ENCODE results near the gene BBLN. TPM values are rescaled to one million over a fixed set of nuclear protein-coding genes. Genes with fewer than 3 reads are reported as not detected.

The BBLN gene
- total and polyA plus RNA-seq, 4 donors, result 13.4 to 42.1 (median 32.3) TPM

- H3K27me3 ChIP-seq (ENCODE audit: control insufficient read depth in 4 of 4, insufficient read depth in 4 of 4, low read length in 3 of 4), result no peaks in the 10 kb centered on the region
- H3K36me3 ChIP-seq (ENCODE audit: control insufficient read depth in 4 of 4, insufficient read depth in 3 of 4, low read depth in 1 of 4, low read length in 3 of 4), result no peaks in the 10 kb centered on the region
- H3K4me1 ChIP-seq (ENCODE audit: control insufficient read depth in 4 of 4, insufficient read depth in 4 of 4, low read length in 3 of 4), result no peaks in the 10 kb centered on the region
- no peak for DNase-seq (ENCODE audit: low spot score)
- H3K27ac ChIP-seq (ENCODE audit: low read depth in 1 of 2, low read length in 2 of 2), result no peak overlapping the region
- H3K4me3 ChIP-seq (ENCODE audit: low read depth in 1 of 3, low read length in 3 of 3), result no peak overlapping the region
- H3K9me3 ChIP-seq (ENCODE audit: control insufficient read depth in 4 of 4, low read length in 3 of 4), result no peaks in the 10 kb centered on the region
- WGBS, result 80% methylated on average over 4 of the region's 4 CpGs
- no peak overlapping the region for H3K9ac ChIP-seq (ENCODE audit: low read depth in 1 of 2, low read length in 2 of 2)
- TF ChIP-seq RAD21 (IDR thresholded peaks at IDR 0.05), result no peak
- TF ChIP-seq MAX (IDR thresholded peaks at IDR 0.05), result no peak
- no peak for TF ChIP-seq FOXA1 (IDR thresholded peaks at IDR 0.05)
- TF ChIP-seq YY1 (IDR thresholded peaks at IDR 0.05), result no peak
- no peak for TF ChIP-seq GABPA (IDR thresholded peaks at IDR 0.05 in 1 of 2, conservative IDR thresholded peaks at IDR 0.05 in 1 of 2)
- TF ChIP-seq EGR1 (IDR thresholded peaks at IDR 0.05; ENCODE audit: low read depth in 2 of 2), result no peak
- TF ChIP-seq JUND (IDR thresholded peaks at IDR 0.05), result no peak
- TF ChIP-seq RXRA (IDR thresholded peaks at IDR 0.05), result no peak
- no peak for TF ChIP-seq SP1 (IDR thresholded peaks at IDR 0.05)
- no peak for TF ChIP-seq CTCF (IDR thresholded peaks at IDR 0.05; ENCODE audit: low read depth, low read length, missing input control)
- no peak for TF ChIP-seq REST (IDR thresholded peaks at IDR 0.05)
- TF ChIP-seq ATF3 (IDR thresholded peaks at IDR 0.05), result no peak
- TF ChIP-seq HNF4A (conservative IDR thresholded peaks at IDR 0.05), result no peak
- TF ChIP-seq HNF4G (IDR thresholded peaks at IDR 0.05), result no peak
- TF ChIP-seq FOXA2 (IDR thresholded peaks at IDR 0.05), result no peak
- TF ChIP-seq ZBTB33 (IDR thresholded peaks at IDR 0.05), result no peak
- TF ChIP-seq TAF1 (conservative IDR thresholded peaks at IDR 0.05), result no peak
- no peak for TF ChIP-seq NR2F2 (IDR thresholded peaks at IDR 0.05)
Measured at GRCh38 chr9:128142061-128142460, 18.0 kb upstream of the BBLN start.

Data from liver (tissue), 9 donors.